ENCODE data around the gene PCCA.
"Not testable (repeated sequence)": the region's sequence is repeated elsewhere in the genome, so short reads cannot be mapped to it uniquely, and the experiment has no call there.

PCCA gene

GRCh38 chr13:100517135-100517534 is 428.2 kb downstream of the PCCA start:
- no peak for DNase-seq

GRCh38 chr13:100517728-100518127 is 428.8 kb downstream of the PCCA start:
- no peak for DNase-seq

GRCh38 chr13:100518394-100519062 is 429.6 kb downstream of the PCCA start:
- DNase-seq = no peak

GRCh38 chr13:100519626-100520025 is 430.7 kb downstream of the PCCA start:
- DNase-seq = no peak

- no peak for DNase-seq
These were observed 432.3 kb downstream of the PCCA start for GRCh38 chr13:100520936-100521850.

GRCh38 chr13:100521851-100522617 is 433.1 kb downstream of the PCCA start:
- DNase-seq = no peak

- DNase-seq = no peak
These were observed 433.9 kb downstream of the PCCA start for GRCh38 chr13:100522618-100523309.

GRCh38 chr13:100523411-100523810 is 434.5 kb downstream of the PCCA start:
- DNase-seq = no peak

GRCh38 chr13:100523981-100524386 is 435.1 kb downstream of the PCCA start:
- no peak for DNase-seq

- not testable (repeated sequence) for DNase-seq
These were observed 435.8 kb downstream of the PCCA start for GRCh38 chr13:100524688-100525087.

GRCh38 chr13:100525453-100526317 is 436.8 kb downstream of the PCCA start:
- DNase-seq = no peak

- DNase-seq = no peak
These were observed 437.6 kb downstream of the PCCA start for GRCh38 chr13:100526318-100527000.

GRCh38 chr13:100527644-100528043 is 438.8 kb downstream of the PCCA start:
- no peak for DNase-seq

- DNase-seq = no peak
These were observed 439.5 kb downstream of the PCCA start for GRCh38 chr13:100528353-100528752.

- no peak for DNase-seq
These were observed 439.9 kb downstream of the PCCA start for GRCh38 chr13:100528820-100529219.

GRCh38 chr13:100529666-100530377 is 440.9 kb downstream of the PCCA start:
- DNase-seq = no peak

GRCh38 chr13:100530671-100531213 is 441.8 kb downstream of the PCCA start:
- DNase-seq = no peak

GRCh38 chr13:100532090-100532766 is 443.3 kb downstream of the PCCA start:
- no peak for DNase-seq

- DNase-seq = no peak
These were observed 444.0 kb downstream of the PCCA start for GRCh38 chr13:100532836-100533435.

All from fibroblast of skin of right biceps (primary cell).